GM23338 (cell line): ENCODE data around the gene ERI3. TPM values are rescaled to one million over a fixed set of nuclear protein-coding genes. Genes with fewer than 3 reads are reported as not detected.

Experiments
- ATAC-seq: fragments of 200-7000 bp; cut with Tn5 transposase; 3 replicates; pipeline ENCODE4 v1.9.1; 2020
- DNase-seq: peaks from one replicate; pipeline ENCODE4 v3.0.0-alpha.2; 2015; ENCODE audit warnings: low spot score
- H2AFZ ChIP-seq: fragments of 200-600 bp; sonication (generic); 2 replicates; pipeline ENCODE4 v1.8.0; 2016; ENCODE audit warnings: antibody characterized with exemption, mild to moderate bottlenecking, moderate library complexity
- H3F3A ChIP-seq: fragments of 200-600 bp; sonication (generic); replicated peaks from 2 replicates; pipeline ENCODE4 v1.8.0; 2017; ENCODE audit warnings: antibody characterized with exemption, mixed run types, low read depth
- H3K27ac ChIP-seq: fragments of 200-600 bp; sonication (generic); 2 replicates; pipeline ENCODE4 v1.6.1; 2016; ENCODE audit warnings: low read depth
- H3K27me3 ChIP-seq: fragments of 200-600 bp; sonication (generic); 2 replicates; pipeline ENCODE4 v1.8.0; 2016; ENCODE audit warnings: mild to moderate bottlenecking, mixed run types, moderate library complexity; ENCODE audit not compliant: insufficient read depth
- H3K36me3 ChIP-seq: fragments of 200-600 bp; sonication (generic); 2 replicates; pipeline ENCODE4 v1.8.0; 2016; ENCODE audit warnings: mild to moderate bottlenecking; ENCODE audit not compliant: insufficient read depth
- H3K4me1 ChIP-seq: fragments of 200-600 bp; sonication (generic); 2 replicates; pipeline ENCODE4 v1.8.0; 2016; ENCODE audit warnings: mild to moderate bottlenecking, moderate library complexity; ENCODE audit not compliant: insufficient read depth
- H3K4me2 ChIP-seq: fragments of 200-600 bp; sonication (generic); 2 replicates; pipeline ENCODE4 v1.7.1; 2017; ENCODE audit warnings: mixed run types
- H3K4me3 ChIP-seq: fragments of 200-600 bp; sonication (generic); 2 replicates; pipeline ENCODE4 v1.6.1; 2016; ENCODE audit warnings: mixed run types
- H3K79me2 ChIP-seq: fragments of 200-600 bp; sonication (generic); replicated peaks from 2 replicates; pipeline ENCODE4 v1.8.0; 2017; ENCODE audit warnings: mild to moderate bottlenecking; ENCODE audit not compliant: insufficient read depth
- H3K9me2 ChIP-seq: fragments of 200-600 bp; sonication (generic); 2 replicates; pipeline ENCODE4 v1.8.0; 2017; ENCODE audit not compliant: insufficient read depth
- H4K20me1 ChIP-seq: fragments of 200-600 bp; sonication (generic); replicated peaks from 2 replicates; pipeline ENCODE4 v1.8.0; 2017; ENCODE audit warnings: mild to moderate bottlenecking; ENCODE audit not compliant: insufficient read depth
- H3K27ac Mint-ChIP-seq: 2 replicates; pipeline ENCODE4 v1.8.0; 2020; ENCODE audit warnings: inconsistent platforms, mild to moderate bottlenecking, moderate library complexity, mixed read lengths
- H3K27me3 Mint-ChIP-seq: 3 replicates; pipeline ENCODE4 v1.8.0; 2022; ENCODE audit warnings: low read depth, mild to moderate bottlenecking, moderate library complexity, mixed read lengths, inconsistent platforms; ENCODE audit not compliant: insufficient read depth, poor library complexity
- H3K36me3 Mint-ChIP-seq: 3 replicates; pipeline ENCODE4 v1.8.0; 2021; ENCODE audit warnings: low read depth, mild to moderate bottlenecking, inconsistent platforms, moderate library complexity, mixed read lengths
- H3K4me1 Mint-ChIP-seq: 3 replicates; pipeline ENCODE4 v1.8.0; 2020; ENCODE audit warnings: mild to moderate bottlenecking, inconsistent platforms, mixed read lengths
- H3K4me3 Mint-ChIP-seq: 3 replicates; pipeline ENCODE4 v1.8.0; 2021; ENCODE audit warnings: moderate library complexity, mild to moderate bottlenecking, inconsistent platforms, mixed read lengths
- H3K9me3 Mint-ChIP-seq: 3 replicates; pipeline ENCODE4 v1.8.0; 2020; ENCODE audit warnings: moderate library complexity, mild to moderate bottlenecking, inconsistent platforms, mixed read lengths
- CREB1 ChIP-seq: fragments of 250-450 bp; sonication (Bioruptor Pico); IDR thresholded peaks from 2 replicates; pipeline ENCODE4 v1.5.0; 2020; ENCODE audit warnings: low read depth, mild to moderate bottlenecking, moderate library complexity
- CTCF ChIP-seq, 2 experiments: fragments of 200-600 bp in 1 of 2; sonication (generic) in 1 of 2; conservative IDR thresholded peaks; 2 replicates each; pipeline versions ENCODE4 v1.5.1 to v1.6.1; 2016 to 2017; ENCODE audit warnings: antibody characterized with exemption in 2 of 2, low read depth in 2 of 2, mild to moderate bottlenecking in 2 of 2, moderate library complexity in 1 of 2
- ETS1 ChIP-seq: IDR thresholded peaks from 2 replicates; pipeline ENCODE4 v1.6.1; 2016; ENCODE audit warnings: antibody characterized with exemption
- EZH2phosphoT487 ChIP-seq: fragments of 200-600 bp; sonication (generic); IDR thresholded peaks from one replicate; pipeline ENCODE4 v1.8.1; 2018; ENCODE audit warnings: antibody characterized with exemption; ENCODE audit not compliant: unreplicated experiment
- JUNB ChIP-seq: IDR thresholded peaks from one replicate; pipeline ENCODE4 v1.6.1; 2016; ENCODE audit warnings: antibody characterized with exemption; ENCODE audit not compliant: unreplicated experiment
- REST ChIP-seq: IDR thresholded peaks from one replicate; pipeline ENCODE4 v1.6.1; 2018; ENCODE audit warnings: antibody characterized with exemption; ENCODE audit not compliant: unreplicated experiment
- STAT1 ChIP-seq: IDR thresholded peaks from one replicate; pipeline ENCODE4 v1.6.1; 2016; ENCODE audit warnings: antibody characterized with exemption; ENCODE audit not compliant: unreplicated experiment
- ZNF114 ChIP-seq: fragments of 250-450 bp; sonication (Bioruptor Pico); IDR thresholded peaks from 2 replicates; pipeline ENCODE4 v1.5.0; 2020; ENCODE audit warnings: mild to moderate bottlenecking, moderate library complexity
- ZNF331 ChIP-seq: fragments of 250-450 bp; sonication (Bioruptor Pico); IDR thresholded peaks from 2 replicates; pipeline ENCODE4 v1.5.0; 2020; ENCODE audit warnings: low read depth, mild to moderate bottlenecking, moderate library complexity
- ZNF462 ChIP-seq: fragments of 250-450 bp; sonication (Bioruptor Pico); IDR thresholded peaks from 2 replicates; pipeline ENCODE4 v1.5.0; 2020; ENCODE audit warnings: mild to moderate bottlenecking, moderate library complexity
- polyA plus RNA-seq: library from polyadenylated mRNA; unstranded; fragments of >200 nt; fragmentation: Nextera tagmentation; extraction: Ambion mirVana; gene quantifications from 2 replicates; pipeline ENCODE4 v1.2.1, GENCODE V29; 2016
- total RNA-seq: library from RNA; depleted of rRNA; stranded (reverse); fragments of >200 nt; shearing (Covaris generic); gene quantifications from 2 replicates; pipeline ENCODE4 v1.2.3, GENCODE V29; 2014

ERI3 gene
- total and polyA plus RNA-seq, 2 experiments from 2014 or later, result 63.0 to 70.1 TPM

- H3K4me2 ChIP-seq, result no peak overlapping the region
- no peak overlapping the region for H3K27ac ChIP-seq
- H3K4me3 ChIP-seq, result no peak overlapping the region
- no peaks in the 10 kb centered on the region for H3F3A ChIP-seq
- no peaks in the 10 kb centered on the region for H3K4me1 Mint-ChIP-seq
- peaks cover 8% of the 10 kb centered on the region for H3K27me3 Mint-ChIP-seq
- H3K4me3 Mint-ChIP-seq, result no peak overlapping the region
- no peaks in the 10 kb centered on the region for H3K9me3 Mint-ChIP-seq
- TF ChIP-seq CREB1 (CRISPR knock-in tag) (no peak), EZH2phosphoT487 (no peak), STAT1 (no peak), JUNB (no peak), ZNF331 (CRISPR knock-in tag) (no peak), ETS1 (no peak), ZNF114 (CRISPR knock-in tag) (no peak), CTCF (conservative IDR thresholded peaks at IDR 0.05; ENCODE audit: low read depth in 2 of 2) (no peak), ZNF462 (CRISPR knock-in tag) (no peak), REST (no peak)
- H2AFZ ChIP-seq, result no peak overlapping the region
- DNase-seq, result no peak
- H4K20me1 ChIP-seq, result peaks cover 12% of the 10 kb centered on the region; the same call in 1 of the 2 replicates
- H3K27me3 ChIP-seq, result no peaks in the 10 kb centered on the region
- no peaks in the 10 kb centered on the region for H3K4me1 ChIP-seq
- H3K9me2 ChIP-seq, result no peaks in the 10 kb centered on the region
- no peaks in the 10 kb centered on the region for H3K36me3 ChIP-seq
- H3K79me2 ChIP-seq, result no peaks in the 10 kb centered on the region; the same call in 1 of the 2 replicates
- H3K27ac Mint-ChIP-seq, result no peak overlapping the region
- peaks cover 11% of the 10 kb centered on the region; the same call in 2 of the 3 replicates for H3K36me3 Mint-ChIP-seq
- ATAC-seq, result no peak
Observed at GRCh38 chr1:44281962-44282703, 72.9 kb downstream of the ERI3 start.
